ENCODE results near the gene CTAG1B.
"Not testable (repeated sequence)": the region's sequence is repeated elsewhere in the genome, so short reads cannot be mapped to it uniquely, and the experiment has no call there.

The CTAG1B gene

DNA sequence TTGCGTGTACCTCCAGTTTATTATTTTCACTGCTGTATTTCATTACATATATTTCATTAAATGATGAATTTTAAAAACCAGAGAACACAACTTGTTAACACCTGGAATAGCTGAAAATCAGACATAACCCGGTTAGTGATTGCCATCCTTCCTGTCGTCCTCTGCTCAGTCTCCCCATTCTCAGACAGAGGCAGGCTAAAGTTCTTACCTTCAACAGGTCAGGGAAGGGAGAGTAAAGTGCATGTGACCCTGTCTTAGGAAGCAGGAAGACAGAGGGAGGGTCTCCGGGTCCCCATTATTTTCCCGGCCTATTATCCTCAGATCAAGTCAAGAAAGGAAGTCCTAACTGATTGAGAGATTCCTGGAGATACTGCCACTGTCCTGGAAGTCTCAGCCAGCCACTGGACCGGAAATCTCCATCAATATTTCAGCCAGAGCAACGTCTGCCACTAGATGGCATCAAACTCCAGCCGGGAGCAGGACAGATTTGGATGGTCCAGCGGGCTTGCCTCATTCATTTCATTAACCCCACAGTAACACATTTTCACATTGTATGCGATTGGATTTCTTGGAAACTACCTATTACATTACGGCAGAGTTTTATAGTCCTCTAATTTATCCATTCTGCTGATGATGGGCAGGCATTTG lies 1.8 kb upstream of the CTAG1B start:
- not testable (repeated sequence) for DNase-seq (ENCODE audit: low read depth)

DNA sequence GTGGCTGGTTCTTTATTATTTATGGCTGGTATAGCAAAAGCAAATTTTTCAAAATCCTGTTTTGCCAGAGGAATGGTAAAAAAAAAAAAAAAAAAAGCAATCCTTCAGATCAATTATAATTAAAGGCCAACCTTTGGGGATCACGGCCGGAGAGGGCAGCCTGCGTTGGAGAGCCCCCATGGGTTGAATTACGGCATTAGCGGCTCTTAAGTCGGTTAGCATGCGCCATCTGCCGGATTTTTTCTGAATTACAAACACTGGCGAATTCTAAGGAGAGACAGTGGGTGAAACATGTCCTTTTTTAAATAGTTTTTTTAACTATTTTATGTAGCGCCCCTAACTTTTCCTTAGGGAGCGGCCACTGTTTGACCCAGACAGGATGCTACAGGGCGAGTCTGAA lies 5.5 kb downstream of the CTAG1B start:
- DNase-seq (ENCODE audit: low read depth) = not testable (repeated sequence)

DNA sequence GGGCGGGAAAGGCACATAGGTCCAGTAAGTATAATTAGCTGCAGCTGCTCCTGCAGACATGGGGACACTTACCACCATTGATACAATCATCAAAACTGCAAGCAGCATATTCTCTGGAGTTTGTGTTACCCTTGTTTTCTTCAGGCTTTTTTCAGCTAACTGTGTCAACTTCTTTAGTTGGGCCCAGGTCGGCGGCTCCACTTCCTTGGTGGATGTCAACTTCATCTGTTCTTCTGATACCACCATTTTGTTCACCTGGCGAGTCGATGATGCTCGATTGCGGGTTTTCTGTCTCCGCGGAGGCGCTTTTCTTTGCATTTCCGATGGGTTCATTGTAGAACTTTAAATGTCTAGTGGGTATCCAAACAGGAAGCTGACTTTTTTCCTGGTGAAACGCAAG lies 7.9 kb downstream of the CTAG1B start:
- DNase-seq (ENCODE audit: low read depth) = not testable (repeated sequence)

DNA sequence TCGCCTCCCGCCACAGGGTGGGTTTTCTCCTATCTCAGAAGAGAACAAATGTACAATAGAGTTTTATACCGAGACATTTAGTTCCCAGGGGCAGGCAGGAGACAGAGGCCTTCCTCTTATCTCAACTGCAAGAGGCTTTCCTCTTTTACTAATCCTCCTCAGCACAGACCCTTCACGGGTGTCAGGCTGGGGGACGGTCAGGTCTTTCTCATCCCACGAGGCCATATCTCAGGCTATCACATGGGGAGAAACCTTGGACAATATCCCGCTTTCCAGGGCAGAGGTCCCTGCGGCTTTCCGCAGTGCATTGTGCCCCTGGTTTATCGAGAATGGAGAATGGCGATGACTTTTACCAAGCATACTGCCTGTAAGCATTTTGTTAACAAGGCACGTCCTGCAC lies 10.3 kb downstream of the CTAG1B start:
- not testable (repeated sequence) for DNase-seq (ENCODE audit: low read depth)

DNA sequence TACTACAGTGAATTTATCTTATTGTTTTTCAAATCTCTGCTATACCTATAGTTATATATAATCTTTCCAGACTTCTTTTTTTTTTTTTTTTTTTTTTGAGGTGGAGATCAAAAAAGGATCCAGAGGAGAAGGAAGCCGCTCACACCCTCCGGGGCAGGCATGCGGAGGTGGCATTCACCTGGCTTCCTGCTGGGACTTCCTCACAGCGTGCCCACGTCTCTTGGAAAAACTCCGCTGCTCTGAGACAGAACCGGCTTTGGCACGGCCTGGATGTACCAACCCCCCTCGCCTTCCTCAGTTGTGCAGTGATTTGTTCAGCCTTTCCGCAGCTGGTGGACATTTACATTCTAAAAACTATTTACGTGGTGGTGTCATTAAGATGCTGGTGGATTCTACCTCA lies 11.1 kb downstream of the CTAG1B start:
- not testable (repeated sequence) for DNase-seq (ENCODE audit: low read depth)

DNA sequence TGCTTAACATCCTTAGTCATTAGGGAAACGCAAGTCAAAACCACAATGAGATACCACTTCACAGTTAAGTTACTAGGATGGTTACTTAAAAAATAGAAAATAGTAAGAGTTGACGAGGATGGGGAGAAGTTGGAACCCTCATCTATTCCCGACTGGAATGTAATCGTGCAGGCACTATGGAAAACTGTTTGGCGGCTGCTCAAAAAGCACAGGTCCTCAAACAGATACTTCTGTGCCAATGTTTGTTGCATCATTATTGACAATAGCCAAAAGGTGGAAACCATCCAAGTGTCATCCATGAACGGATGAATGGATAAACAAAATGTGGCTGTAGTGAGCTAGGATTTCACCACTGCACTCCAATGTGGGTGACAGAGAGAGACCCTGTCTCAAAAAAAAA lies 11.7 kb downstream of the CTAG1B start:
- no peak for DNase-seq (ENCODE audit: low read depth)

DNA sequence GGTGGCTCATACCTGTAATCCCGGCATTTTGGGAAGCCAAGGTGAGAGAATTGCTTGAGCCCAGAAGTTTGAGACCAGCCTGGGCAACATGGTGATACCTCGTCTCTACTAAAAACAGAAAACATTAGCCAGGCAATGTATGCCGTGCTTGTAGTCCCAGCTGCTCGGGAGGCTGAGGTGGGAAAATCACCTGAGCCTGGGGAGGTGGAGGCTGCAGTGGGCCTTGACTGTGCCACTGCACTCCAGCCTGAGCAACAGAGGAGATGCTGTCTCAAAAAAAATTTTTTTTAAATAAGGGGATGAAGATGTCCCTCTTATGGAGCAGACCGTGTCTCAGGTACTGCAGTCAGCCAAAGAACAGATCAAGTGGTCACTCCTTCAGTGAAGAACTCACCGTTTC lies 13.5 kb downstream of the CTAG1B start:
- no peak for DNase-seq (ENCODE audit: low read depth)

DNA sequence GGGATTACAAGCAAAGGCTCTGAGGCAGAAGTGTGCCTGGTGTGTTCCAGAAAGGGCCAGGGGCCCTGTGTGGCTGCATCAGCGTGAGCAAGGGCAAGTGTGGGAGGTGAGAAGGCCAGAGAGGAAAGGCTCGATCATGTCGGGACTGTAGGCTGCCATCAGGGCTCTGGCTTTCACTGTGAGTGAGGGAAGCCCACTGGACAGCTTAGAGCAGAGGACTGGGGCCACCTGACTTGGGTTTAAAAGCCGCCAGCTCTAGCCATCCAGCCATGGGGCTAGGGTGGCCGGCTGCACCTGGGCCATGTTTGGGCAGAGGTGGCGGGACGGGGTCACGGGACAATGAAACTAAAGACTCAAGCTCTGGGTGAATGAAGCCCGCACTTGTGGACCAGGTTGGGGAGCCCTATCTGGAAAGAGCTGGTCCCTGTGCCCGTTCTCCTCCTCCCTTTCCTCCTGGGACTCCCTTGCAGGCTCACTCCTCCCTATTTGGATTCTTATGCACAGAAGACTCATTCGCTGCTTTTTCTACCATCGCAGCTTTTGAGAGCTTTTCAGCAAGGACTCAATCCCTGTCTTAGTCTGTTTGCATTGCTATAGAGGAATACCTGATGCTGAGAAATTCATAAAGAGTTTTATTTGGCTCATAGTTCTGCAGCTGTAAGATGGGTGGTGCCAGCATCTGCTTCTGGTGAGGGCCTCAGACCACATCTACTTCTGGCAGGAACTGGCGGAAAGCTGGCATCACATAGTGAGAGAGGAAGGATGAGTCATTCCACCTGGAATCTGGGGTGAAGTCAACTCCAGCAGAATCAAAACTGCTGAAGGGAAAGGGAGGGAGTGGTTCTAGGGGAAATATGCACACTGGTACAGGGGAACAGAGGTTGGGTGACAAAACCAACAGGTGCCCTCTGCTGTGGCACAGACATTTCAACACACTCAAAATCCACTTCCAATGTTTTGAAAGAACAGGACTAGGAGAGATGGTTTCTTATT lies 15.3 kb downstream of the CTAG1B start:
- peak; percentile 46 for DNase-seq (ENCODE audit: low read depth)

DNA sequence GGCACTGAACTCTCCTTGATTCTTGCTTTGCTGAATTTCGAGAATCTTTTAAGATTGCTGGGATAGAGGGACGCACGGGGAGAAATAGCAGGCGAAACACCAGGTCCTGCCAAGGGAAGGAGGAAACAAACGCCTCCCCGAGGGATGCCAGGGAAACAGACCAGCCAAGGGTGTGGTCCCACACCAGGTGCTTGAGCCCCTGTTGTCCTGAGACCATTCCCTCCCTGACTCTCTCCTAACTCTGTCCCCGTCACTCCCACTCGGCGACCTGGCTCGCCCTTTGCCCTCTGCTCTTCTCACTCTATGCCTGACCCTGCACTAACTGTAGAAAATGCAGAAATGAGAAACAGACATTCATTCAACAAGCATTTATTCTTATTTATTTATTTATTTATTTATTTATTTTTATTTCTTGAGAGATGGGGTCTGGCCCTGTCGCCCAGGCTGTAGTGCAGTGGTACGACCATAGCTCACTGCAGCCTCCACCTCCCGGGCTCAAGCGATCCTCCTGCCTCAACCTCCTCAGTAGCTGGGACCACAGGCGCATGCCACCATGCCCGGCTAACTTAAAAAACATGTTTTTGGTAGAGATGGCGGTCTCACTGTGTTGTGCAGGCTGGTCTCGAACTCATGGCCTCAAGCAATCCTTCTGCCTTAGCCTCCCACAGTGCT lies 16.2 kb downstream of the CTAG1B start:
- no peak for DNase-seq (ENCODE audit: low read depth)

DNA sequence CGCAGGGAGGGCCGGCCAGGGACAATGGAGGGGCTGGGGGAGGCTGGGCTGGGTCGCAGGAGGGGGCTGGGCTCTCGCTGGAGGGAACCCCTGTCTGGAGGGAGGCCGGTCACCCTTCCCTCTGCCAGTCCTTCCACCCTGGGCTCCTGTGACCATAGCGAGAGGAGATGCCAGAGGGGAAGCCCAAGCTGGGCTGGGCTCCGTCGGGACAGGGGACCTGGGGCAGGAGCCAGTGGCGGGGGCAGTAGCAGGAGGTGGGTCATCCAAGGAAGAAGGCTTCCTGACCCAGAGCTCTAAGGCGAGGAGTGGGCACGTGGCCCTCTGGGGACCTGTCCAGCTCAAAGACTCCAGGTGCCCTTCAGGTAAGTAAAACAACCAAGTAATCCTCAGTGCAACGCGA lies 16.9 kb downstream of the CTAG1B start:
- DNase-seq (ENCODE audit: low read depth) = no peak

DNA sequence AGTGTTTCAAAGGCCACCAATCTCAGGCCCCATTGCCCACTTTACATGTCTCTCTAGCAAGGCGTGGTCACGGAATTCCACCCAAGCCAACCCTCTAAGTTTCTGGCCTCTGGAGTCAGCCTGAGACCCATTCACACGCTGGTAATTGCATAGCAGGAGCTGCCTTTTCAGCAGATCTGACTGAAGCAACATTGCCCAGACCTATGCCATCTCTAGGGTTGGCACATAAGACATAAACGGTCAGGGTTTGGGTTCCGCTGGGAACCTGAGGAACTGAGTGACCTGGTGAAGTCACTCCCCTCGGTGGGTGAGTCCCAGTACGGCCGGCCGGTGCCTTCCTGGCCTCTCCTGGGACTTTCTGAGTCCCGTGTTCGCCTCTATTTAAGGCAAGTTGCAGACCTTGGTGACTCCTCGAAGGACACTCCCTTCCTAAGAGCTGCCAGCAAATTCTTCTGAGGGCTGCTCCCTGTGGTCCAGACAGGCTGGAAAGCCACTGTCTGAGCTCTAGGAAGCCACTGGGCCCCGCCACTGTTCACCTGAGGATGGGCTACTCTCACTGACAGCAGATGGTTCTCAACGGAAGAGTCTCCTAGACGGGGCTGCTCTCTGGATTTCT lies 18.2 kb downstream of the CTAG1B start:
- no peak for DNase-seq (ENCODE audit: low read depth)

DNA sequence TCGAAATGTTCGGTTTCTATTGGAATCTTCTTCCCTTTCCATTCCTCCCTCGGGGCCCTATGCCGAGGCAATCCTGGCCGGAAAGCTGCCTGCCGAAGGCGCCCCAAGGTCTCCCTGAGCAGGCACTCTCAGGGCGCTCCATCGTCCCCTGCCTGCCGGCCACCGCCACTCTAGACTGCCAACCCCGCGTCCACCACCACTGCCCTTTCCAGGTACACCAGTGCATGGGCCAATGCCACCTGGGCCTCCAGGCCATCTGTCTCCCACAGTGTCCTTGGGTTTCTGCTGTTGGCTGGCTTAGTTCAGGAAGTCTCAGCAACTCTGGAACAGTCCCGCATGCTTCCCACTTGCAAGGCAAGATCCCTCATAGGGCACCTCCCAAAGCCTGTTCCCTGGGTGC lies 19.6 kb downstream of the CTAG1B start:
- DNase-seq (ENCODE audit: low read depth) = no peak

DNA sequence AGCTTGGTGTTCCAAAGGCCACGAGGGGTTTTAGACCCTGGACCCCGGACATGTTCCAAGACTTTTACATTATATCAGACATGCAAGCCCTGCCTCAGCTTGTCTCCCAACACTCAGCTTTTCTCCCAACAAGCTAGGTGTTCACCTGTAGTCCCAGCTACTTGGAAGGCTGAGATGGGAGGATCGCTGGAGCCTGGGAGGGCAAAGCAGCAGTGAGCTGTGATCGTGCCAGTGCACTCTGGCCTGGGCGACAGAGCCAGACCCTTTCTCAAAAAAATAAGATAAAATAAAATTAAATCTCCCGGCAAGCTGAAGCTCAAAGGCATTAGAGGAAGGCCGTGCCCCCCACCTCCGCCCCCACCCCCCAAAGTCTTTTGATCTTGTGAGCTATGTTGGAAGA lies 20.4 kb downstream of the CTAG1B start:
- no peak for DNase-seq (ENCODE audit: low read depth)

DNA sequence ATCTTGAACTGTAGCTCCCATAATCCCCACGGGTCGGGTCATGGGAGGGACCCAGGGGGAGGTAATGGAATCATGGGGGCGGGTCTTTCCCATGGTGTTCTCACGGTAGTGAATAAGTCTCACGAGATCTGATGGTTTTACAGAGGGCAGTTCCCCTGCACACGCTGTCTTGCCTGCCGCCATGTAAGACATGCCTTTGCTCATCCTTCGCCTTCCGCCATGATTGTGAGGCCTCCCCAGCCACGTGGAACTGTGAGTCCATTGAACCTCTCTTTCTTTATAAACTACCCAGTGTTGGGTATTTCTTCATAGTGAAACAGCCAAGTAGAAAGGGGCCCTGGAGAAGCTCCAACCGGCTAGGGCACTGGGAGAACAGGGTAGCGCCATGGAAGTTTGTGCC lies 21.9 kb downstream of the CTAG1B start:
- DNase-seq (ENCODE audit: low read depth) = no peak

DNA sequence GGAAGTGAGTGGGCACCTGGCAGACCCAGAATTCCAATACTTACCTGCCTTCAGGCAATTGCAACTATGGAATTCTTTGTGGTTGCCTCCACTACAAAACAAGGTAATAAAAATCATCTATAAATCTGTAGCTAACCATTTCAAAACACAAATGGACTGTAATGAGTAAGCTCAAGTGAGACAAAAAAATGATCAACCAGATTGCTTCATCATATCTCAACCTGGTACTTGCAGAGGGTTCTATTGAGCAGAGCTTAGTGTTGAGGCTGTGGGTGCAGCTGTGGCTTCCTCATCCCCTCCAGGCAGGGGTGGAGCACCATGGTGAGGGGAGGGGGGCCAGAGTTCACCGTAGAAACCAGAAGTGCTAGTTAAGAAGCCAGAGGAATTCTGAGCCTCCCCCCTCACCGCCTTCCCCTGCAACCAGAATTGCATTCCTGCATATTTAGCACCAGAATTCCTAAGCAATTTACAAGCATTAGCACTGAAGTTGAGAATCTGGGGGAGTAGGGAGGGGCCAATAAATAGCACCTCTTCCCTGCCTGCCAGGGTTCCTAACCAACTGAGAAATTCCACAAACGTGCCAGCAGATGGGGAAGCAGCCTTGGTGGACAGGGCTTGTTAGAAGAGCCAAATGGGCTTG lies 22.7 kb downstream of the CTAG1B start:
- peak; percentile 17 for DNase-seq (ENCODE audit: low read depth)

DNA sequence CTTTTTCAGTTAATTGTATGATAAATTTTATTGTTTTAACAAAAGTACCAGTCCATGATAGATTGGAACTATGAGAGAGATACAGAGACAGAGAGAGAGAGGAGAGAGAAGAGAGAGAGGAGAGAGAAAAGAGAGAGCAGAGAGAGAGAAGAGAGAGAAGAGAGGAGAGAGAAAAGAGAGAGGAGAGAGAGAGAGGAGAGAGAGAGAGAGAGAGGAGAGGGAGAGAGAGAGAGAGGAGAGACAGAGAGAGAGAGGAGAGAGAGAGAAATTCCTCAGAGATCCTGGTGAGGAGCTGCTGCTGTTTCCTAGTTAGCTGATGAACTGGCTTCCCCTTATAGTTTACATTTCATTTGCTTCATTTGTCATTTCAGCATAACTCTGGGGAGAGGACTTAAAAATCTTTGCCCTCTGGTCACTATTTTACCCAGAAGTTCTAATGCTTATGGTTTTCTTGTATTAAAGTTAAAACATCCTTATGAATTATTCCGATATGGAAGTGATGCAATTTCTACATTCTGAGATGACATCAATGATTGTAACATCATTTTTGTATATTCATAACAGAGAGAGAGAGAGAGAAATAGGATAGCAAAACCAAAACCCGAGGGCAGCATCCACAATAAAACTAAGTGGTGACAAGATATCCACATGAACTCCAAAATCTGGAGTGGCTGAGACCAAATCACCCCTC lies 23.4 kb downstream of the CTAG1B start:
- DNase-seq (ENCODE audit: low read depth) = no peak

DNA sequence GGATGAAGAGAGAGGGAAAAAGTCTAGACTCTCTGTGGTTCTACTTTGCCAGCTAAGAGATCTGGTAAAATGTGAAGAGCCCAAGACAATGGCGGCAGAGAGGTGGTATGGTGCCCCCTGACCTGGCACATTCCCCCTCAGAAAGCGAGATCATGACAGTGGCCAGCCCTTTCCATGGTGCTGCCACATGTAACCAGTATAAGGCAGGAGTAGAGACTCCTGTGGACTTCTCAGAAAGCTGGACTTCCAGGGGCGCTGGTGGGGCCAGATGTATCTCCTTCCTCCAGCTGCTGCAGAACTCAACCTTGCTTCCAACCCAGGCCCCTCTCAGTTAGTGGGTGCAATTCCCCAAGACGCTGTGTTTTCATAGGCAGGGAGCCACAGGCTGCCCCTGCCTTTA lies 24.6 kb downstream of the CTAG1B start:
- no peak for DNase-seq (ENCODE audit: low read depth)

DNA sequence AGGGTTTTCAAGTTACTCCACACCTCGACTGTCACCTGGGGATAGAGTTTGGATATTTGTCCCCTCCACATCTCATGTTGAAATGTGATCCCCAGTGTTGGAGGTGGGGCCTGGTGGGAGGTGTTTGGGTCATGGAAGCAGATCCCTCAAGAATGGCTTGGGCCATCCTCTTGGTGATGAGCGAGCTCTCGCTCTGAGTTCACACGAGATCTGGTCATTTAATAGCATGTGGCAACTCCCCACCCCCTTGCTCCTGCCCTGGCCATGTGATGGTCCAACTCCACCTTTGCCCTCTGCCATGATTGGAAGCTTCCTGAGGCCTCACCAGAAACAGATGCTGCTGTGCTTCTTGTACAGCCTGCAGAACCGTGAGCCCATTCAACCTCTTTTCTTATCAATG lies 25.9 kb downstream of the CTAG1B start:
- DNase-seq (ENCODE audit: low read depth) = no peak

DNA sequence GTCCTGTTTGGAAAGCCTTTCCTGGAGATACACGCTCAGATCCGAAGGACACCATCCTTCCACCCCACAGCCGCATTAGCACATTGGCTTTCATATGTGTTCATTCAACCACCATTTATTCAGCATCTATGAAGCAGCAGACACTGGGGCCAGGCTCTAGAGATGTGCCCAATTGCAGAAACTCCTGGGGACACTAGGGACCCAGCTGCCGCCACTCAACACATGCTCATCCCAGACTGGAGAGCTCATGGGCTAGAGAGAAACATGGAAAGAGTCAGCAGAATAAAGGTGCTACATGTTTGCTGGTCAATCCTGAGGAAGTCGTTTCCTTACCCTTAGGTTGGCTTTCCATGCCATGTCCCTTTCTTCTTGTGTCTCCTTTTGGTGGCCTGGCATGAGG lies 26.6 kb downstream of the CTAG1B start:
- DNase-seq (ENCODE audit: low read depth) = no peak

DNA sequence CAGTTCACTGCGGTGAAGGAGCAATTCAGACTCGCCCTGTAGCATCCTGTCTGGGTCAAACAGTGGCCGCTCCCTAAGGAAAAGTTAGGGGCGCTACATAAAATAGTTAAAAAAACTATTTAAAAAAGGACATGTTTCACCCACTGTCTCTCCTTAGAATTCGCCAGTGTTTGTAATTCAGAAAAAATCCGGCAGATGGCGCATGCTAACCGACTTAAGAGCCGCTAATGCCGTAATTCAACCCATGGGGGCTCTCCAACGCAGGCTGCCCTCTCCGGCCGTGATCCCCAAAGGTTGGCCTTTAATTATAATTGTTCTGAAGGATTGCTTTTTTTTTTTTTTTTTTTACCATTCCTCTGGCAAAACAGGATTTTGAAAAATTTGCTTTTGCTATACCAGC lies 28.7 kb downstream of the CTAG1B start:
- DNase-seq (ENCODE audit: low read depth) = not testable (repeated sequence)

DNA sequence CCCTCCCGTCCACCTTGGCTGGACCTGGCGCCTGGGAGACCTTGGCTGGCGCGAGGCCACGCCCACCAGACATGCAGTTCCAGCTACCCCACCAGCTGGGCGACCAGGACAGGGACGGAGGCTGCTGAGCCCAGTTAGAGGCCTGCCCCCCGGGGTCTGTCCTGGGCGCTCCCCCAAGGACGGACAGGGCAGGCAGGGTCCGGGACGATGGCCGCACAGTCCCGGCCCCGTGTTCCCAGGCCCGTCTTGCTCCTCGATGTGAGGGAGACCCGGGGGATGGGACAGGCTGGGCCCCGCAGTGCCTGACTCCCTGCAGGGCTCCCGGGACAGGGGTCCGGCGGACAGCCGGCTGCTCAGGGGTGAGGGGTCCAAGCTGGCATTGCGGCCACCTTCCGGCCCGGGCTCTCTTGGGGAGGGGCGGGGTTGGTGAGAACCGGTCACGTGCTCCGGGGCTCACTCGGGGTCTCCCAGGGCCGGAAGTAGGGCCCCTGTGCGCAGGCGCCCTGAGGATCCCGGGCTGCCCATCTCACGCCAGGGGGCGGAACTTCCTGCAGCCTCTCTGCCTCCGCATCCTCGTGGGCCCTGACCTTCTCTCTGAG lies 34.4 kb downstream of the CTAG1B start, which contains the start of gene CTAG1A:
Gene CTAG1A, plus strand, starts transcription at position 549 of the 599 bp plus-strand sequence. CDS start 74 bp downstream, outside the sequence.
- not testable (repeated sequence) for DNase-seq (ENCODE audit: low read depth)
